ENCODE measurements around the gene MVD.

Gene MVD

DNA sequence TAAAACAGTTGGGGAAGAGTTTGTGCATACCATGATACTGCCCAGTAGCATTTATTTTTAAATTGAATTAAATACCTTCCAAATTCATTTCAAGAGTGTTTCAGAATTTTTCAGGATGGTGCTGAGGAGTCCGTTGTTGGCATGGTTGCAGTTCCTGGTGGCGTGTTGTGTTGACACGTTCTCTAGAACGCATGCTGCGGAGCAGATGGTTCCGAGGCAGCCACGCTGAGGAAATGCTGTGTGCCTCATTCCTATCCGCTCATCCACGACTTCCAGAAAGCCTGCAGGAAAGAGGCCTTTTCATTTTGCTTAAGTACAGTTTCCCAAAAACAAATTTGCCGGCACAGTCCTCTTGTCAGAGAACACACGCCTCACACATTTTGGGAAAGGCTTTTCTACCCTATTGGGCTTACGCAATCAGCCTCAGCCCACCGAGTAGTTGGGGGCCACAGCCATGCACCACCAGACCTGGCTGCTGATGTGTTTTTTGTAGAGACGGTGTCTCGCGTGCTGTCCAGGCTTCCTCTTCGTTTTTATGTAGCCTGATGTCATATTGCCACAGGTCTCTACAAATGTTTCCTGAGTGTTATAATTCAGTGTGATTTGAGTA, 56.6 kb downstream of the MVD start:
- no peak for DNase-seq (ENCODE audit: low read depth)

DNA sequence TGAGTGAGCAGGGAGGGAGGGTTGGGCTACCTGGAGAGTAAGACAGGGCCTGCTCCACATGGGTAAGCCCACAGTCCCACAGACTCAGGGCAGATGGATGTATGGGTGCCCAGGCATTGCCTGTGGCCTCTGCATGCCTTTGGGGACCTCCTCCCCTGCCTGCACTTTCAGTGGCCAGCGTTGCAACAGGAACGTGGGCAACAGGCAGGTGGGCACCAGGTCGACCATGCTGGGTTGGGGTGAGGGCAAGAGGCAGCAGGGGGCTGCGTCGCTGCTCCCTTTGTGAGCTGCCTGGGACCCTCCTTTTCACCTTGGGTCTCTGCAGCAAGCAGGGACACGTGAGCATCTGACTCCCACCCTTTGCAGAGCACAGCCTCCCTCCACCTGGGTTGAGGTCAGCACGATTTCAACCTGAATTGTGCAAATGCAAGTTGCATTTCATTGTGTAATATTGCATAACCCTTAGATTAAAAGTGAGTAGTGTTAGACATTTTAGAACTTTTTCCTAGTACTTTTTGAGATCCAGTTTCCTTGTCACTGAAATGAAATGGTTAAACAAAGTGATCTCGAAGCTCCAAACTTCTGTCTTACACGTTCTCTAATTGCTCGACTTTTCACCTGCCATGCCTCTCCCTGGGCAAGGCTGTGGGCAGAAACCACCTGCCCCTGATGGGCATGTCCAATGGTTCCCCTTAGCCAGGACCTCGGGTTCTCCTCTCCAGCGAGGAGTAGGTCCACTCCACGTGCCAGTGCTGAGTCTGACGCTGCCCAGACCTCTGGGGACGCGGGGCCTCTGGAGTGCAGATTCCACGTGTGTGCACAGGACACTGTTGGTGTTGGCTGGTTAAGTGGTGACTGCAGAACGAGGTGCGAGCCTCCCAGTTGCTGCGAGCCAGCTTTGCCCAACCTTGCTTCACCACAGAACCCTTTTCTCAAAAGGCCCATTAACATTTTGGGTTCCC, 57.4 kb downstream of the MVD start:
- no peak for DNase-seq (ENCODE audit: low read depth)

DNA sequence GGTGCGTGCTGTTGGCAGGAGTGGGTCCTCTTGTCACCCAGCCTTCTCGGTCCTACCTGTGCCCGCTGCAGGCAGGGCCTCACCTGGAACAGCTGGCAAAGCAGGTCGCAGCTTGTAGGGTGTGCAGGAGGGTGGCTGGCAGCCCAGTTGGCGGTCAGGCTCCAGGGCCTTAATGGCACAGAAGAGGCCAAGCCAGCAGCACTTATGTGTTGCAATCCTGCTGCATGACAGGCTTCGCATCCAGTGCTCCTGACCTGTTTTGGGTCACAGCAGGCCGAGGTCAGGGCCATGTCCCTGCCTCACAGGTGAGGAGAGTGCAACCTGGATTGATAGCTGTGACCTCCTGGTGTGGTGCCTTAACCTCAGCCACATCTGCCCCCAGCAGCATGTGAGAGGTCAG, 60.8 kb downstream of the MVD start:
- DNase-seq (ENCODE audit: low read depth), result no peak

Measured in activated T-helper 1 cell treated with Interleukin-2 at 50 U/mL for 16 hours (primary cell).